GM12878 (cell line): ENCODE data around the gene ANO2. TPM values are rescaled to one million over a fixed set of nuclear protein-coding genes. Genes with fewer than 3 reads are reported as not detected.

Experiments used
- ATAC-seq: fragments of 200-7000 bp; cut with Tn5 transposase; 3 replicates; pipeline ENCODE4 v1.9.1; 2020; ENCODE audit warnings: mild to moderate bottlenecking, moderate library complexity
- BruUV-seq: library from RNA; stranded (reverse); fragments of 400-500 nt; replicated peaks from 2 replicates; lab custom pipeline; 2021; lab: Mats Ljungman, UMichigan
- CTCF ChIA-PET: fragments of 300-600 bp; sonication (Branson Sonifier 250); formaldehyde crosslinking; extraction: SDS; loops from one replicate; lab custom pipeline; 2021; ENCODE audit warnings: inconsistent platforms; lab: Yijun Ruan, JAX
- POLR2A ChIA-PET: fragments of 350-600 bp; formaldehyde crosslinking; extraction: SDS; loops from one replicate; lab custom pipeline; 2021; ENCODE audit warnings: inconsistent platforms; lab: Charles Lee
- RAD21 ChIA-PET: fragments of 300-600 bp; sonication (Branson Sonifier 250); formaldehyde crosslinking; loops from one replicate; lab custom pipeline; 2023; ENCODE audit warnings: antibody characterized with exemption; ENCODE audit not compliant: unreplicated experiment; lab: Charles Lee
- SMC1A ChIA-PET: fragments of 300-600 bp; sonication (Branson Sonifier 250); formaldehyde crosslinking; loops from one replicate; lab custom pipeline; 2023; ENCODE audit not compliant: unreplicated experiment, uncharacterized antibody; lab: Charles Lee
- DNase-seq: peaks from one replicate; pipeline ENCODE4 v3.0.0-alpha.2; 2011; ENCODE audit warnings: low read depth, low spot score
- FAIRE-seq: peaks from 3 replicates; lab custom pipeline; 2011; peaks lifted over from hg19 to GRCh38; lab: Jason Lieb, UNC
- H2AFZ ChIP-seq: 2 replicates; pipeline ENCODE4 v1.6.0; 2011; ENCODE audit warnings: low read depth, low read length, control low read depth; ENCODE audit not compliant: control insufficient read depth
- H3K27ac ChIP-seq: 2 replicates; pipeline ENCODE4 v1.5.1; 2011; ENCODE audit warnings: control low read depth; ENCODE audit not compliant: control insufficient read depth, insufficient read depth
- H3K27me3 ChIP-seq, 2 experiments: replicated peaks in 1 of 2; 2 replicates each; pipeline versions ENCODE4 v1.6.0 to v1.6.1; 2011; ENCODE audit warnings: low read length in 1 of 2; ENCODE audit not compliant: control insufficient read depth in 2 of 2, insufficient read depth in 2 of 2
- H3K36me3 ChIP-seq, 2 experiments: 2 replicates each; pipeline ENCODE4 v1.5.1; 2011; ENCODE audit warnings: low read length in 1 of 2; ENCODE audit not compliant: control insufficient read depth in 2 of 2, insufficient read depth in 2 of 2
- H3K4me1 ChIP-seq: 2 replicates; pipeline ENCODE4 v1.6.1; 2011; ENCODE audit warnings: mild to moderate bottlenecking, low read length, moderate library complexity, mixed read lengths; ENCODE audit not compliant: control insufficient read depth, insufficient read depth
- H3K4me2 ChIP-seq: 2 replicates; pipeline ENCODE4 v1.6.0; 2011; ENCODE audit warnings: control low read depth; ENCODE audit not compliant: control insufficient read depth, insufficient read depth
- H3K4me3 ChIP-seq: fragments of 200-600 bp; sonication (generic); 2 replicates; pipeline ENCODE4 v1.5.1; 2016
- H3K79me2 ChIP-seq: 2 replicates; pipeline ENCODE4 v1.6.0; 2011; ENCODE audit warnings: low read length; ENCODE audit not compliant: control insufficient read depth, insufficient read depth
- H3K9ac ChIP-seq: 2 replicates; pipeline ENCODE4 v1.8.0; 2011; ENCODE audit warnings: low read length, control low read depth, mixed read lengths; ENCODE audit not compliant: control insufficient read depth, insufficient read depth
- H3K9me3 ChIP-seq: replicated peaks from 3 replicates; pipeline ENCODE4 v1.5.1; 2011; ENCODE audit warnings: mild to moderate bottlenecking, low read length; ENCODE audit not compliant: control insufficient read depth, insufficient read depth
- H4K20me1 ChIP-seq: 2 replicates; pipeline ENCODE4 v1.6.0; 2011; ENCODE audit not compliant: control insufficient read depth, insufficient read depth
- CHD1 ChIP-seq: IDR thresholded peaks from 2 replicates; pipeline ENCODE4 v1.6.1; 2012; ENCODE audit warnings: low read depth, low read length, improper control_type of control experiment
- EED ChIP-seq: sonication (generic); IDR thresholded peaks from 2 replicates; pipeline ENCODE4 v1.6.1; 2016; ENCODE audit warnings: antibody characterized with exemption, low read depth
- IRF5 ChIP-seq: fragments of 450-650 bp; IDR thresholded peaks from 2 replicates; pipeline ENCODE4 v1.6.1; 2017; ENCODE audit warnings: borderline replicate concordance
- NBN ChIP-seq: fragments of 450-650 bp; IDR thresholded peaks from 2 replicates; pipeline ENCODE4 v1.6.1; 2016
- PRDM15 ChIP-seq: fragments of 450-650 bp; formaldehyde crosslinking; IDR thresholded peaks from 2 replicates; pipeline ENCODE4 v1.4.0; 2020; ENCODE audit warnings: mild to moderate bottlenecking, moderate library complexity
- RAD21 ChIP-seq: IDR thresholded peaks from 2 replicates; pipeline ENCODE4 v1.6.1; 2011; ENCODE audit warnings: mild to moderate bottlenecking, low read depth, low read length, moderate library complexity; ENCODE audit not compliant: insufficient read depth
- RBBP5 ChIP-seq: fragments of 200-600 bp; sonication (generic); conservative IDR thresholded peaks from 2 replicates; pipeline ENCODE4 v1.6.1; 2016
- RFX5 ChIP-seq: IDR thresholded peaks from 2 replicates; pipeline ENCODE4 v1.6.1; 2011; ENCODE audit warnings: low read depth, low read length, improper control_type of control experiment
- SMARCA5 ChIP-seq: fragments of 450-650 bp; IDR thresholded peaks from 2 replicates; pipeline ENCODE4 v1.6.1; 2017; ENCODE audit warnings: mild to moderate bottlenecking
- SMC3 ChIP-seq: IDR thresholded peaks from 2 replicates; pipeline ENCODE4 v1.6.1; 2011; ENCODE audit warnings: low read length, improper control_type of control experiment, borderline replicate concordance
- SPI1 ChIP-seq: IDR thresholded peaks from 2 replicates; pipeline ENCODE4 v1.6.1; 2011; ENCODE audit warnings: low read depth, mild to moderate bottlenecking, low read length, moderate library complexity, borderline replicate concordance; ENCODE audit not compliant: insufficient read depth
- STAT3 ChIP-seq: IDR thresholded peaks from 2 replicates; pipeline ENCODE4 v1.6.1; 2011; ENCODE audit warnings: low read depth, low read length, improper control_type of control experiment
- YY1 ChIP-seq: IDR thresholded peaks from 2 replicates; pipeline ENCODE4 v1.6.1; 2011; ENCODE audit warnings: low read depth, mild to moderate bottlenecking, low read length
- ZNF24 ChIP-seq: fragments of 450-650 bp; IDR thresholded peaks from 2 replicates; pipeline ENCODE4 v1.6.1; 2017; ENCODE audit warnings: antibody characterized with exemption, mild to moderate bottlenecking
- ZNF384 ChIP-seq: IDR thresholded peaks from 2 replicates; pipeline ENCODE4 v1.6.1; 2012; ENCODE audit warnings: low read depth, mild to moderate bottlenecking, low read length, improper control_type of control experiment, borderline replicate concordance
- WGBS: methylation state at CpG from one replicate; pipeline ENCODE4 v1.1.6; 2016; ENCODE audit warnings: low lambda C conversion rate; ENCODE audit not compliant: insufficient replicate concordance, insufficient coverage; ENCODE audit errors: missing lambda C conversion rate; 5-methylcytosine and 5-hydroxymethylcytosine counted together
- in situ Hi-C: fragments of 300-500 bp; cut with MboI; formaldehyde crosslinking; loops from 9 replicates; pipeline ENCODE4 v1.14.3; 2018; ENCODE audit warnings: mixed read lengths
- intact Hi-C: fragments of 100-400 bp; cut with micrococcal nuclease; formaldehyde crosslinking; loops from one replicate; pipeline ENCODE4 v1.14.2; 2022; ENCODE audit not compliant: unreplicated experiment
- polyA plus RNA-seq, 11 experiments: library from polyadenylated mRNA; depleted of rRNA in 4 of 11; unstranded in 6 of 11; stranded (reverse) in 5 of 11; fragments of >200 nt; fragmentation: Nextera tagmentation in 4 of 11; fragmentation: Illumina TruSeq in 1 of 11; extraction: Ambion mirVana in 4 of 11; extraction: Trizol in 1 of 11; gene quantifications; 1 replicate in 1 of 11; 2 replicates in 10 of 11; pipeline versions ENCODE4 v1.2.1 to v1.2.3, GENCODE V29; 2011 to 2016; ENCODE audit warnings: inconsistent platforms in 2 of 11, missing spikeins in 2 of 11, low read depth in 1 of 11
- total RNA-seq, 4 experiments: library from RNA; depleted of rRNA in 3 of 4; stranded (reverse); fragments of >200 nt in 3 of 4; fragmentation: Illumina TruSeq in 1 of 4; extraction: Trizol in 1 of 4; gene quantifications; 2 replicates each; pipeline versions ENCODE4 v1.2.1 to v1.2.3, GENCODE V29; 2013 to 2021
- TF ChIP-seq, protein P1 (sequence below), 3 experiments: IDR thresholded peaks in 2 of 3; conservative IDR thresholded peaks in 1 of 3; 2 replicates each; pipeline ENCODE4 v1.5.1; 2011; ENCODE audit warnings: low read depth in 3 of 3, low read length in 3 of 3, mild to moderate bottlenecking in 3 of 3, control low read depth in 2 of 3, moderate library complexity in 2 of 3, inconsistent platforms in 1 of 3, mixed read lengths in 1 of 3; ENCODE audit not compliant: control insufficient read depth in 2 of 3, insufficient read depth in 1 of 3; ENCODE audit errors: extremely low read depth in 1 of 3
- TF ChIP-seq, protein P2 (sequence below): fragments of 450-650 bp; IDR thresholded peaks from 2 replicates; pipeline ENCODE4 v1.6.1; 2014; ENCODE audit warnings: mild to moderate bottlenecking

The ANO2 gene
- total and polyA plus RNA-seq, 10 of the 15 experiments (the other 5 are each of a cell fraction or from before 2014, with no cell fraction given), result not detected

GRCh38 chr12:5745251-5745888 lies 199.7 kb downstream of the ANO2 start:
- FAIRE-seq, result no peak
- no peaks in the 10 kb centered on the region for H4K20me1 ChIP-seq
- H3K79me2 ChIP-seq, result no peaks in the 10 kb centered on the region
- no peaks in the 10 kb centered on the region for H3K4me1 ChIP-seq
- WGBS, result 14% methylated on average over 6 of the region's 6 CpGs
- H3K9ac ChIP-seq, result no peak overlapping the region
- H3K27ac ChIP-seq, result no peak overlapping the region
- peaks cover 0 to 2% of the 10 kb centered on the region in 2 experiments; a peak in 1 of 4 replicates for H3K27me3 ChIP-seq
- no peak overlapping the region for H2AFZ ChIP-seq
- intact Hi-C loops, result no loop called here
- H3K4me2 ChIP-seq, result no peak overlapping the region
- no peaks in the 10 kb centered on the region for H3K36me3 ChIP-seq
- H3K9me3 ChIP-seq, result no peaks in the 10 kb centered on the region
- peak; percentile 92 for ATAC-seq
- in situ Hi-C loops, result no loop called here
- ChIA-PET POLR2A (no interaction called here), SMC1A (interaction anchor here (0.5 to 1.0 kb wide), 5 partner anchors 10 to 337 kb away, joined by 3 to 5 read pairs (median 3); no protein-coding TSS in a partner anchor), RAD21 (interaction anchor here (1.2 to 1.5 kb wide), 2 partner anchors 24 to 51 kb away, joined by 3 read pairs; no protein-coding TSS in a partner anchor), CTCF (interaction anchor here (0.6 to 3.4 kb wide), 25 partner anchors 8 to 294 kb away, joined by 3 to 26 read pairs (median 4); no protein-coding TSS in a partner anchor)
- H3K4me3 ChIP-seq, result no peak overlapping the region
- BruUV-seq, result no TSS peak
- no peak for DNase-seq
- no peak for TF ChIP-seq ZNF384
- no peak for TF ChIP-seq RBBP5
- TF ChIP-seq SMC3, result peak; percentile 59
- TF ChIP-seq ZNF24, result no peak
- TF ChIP-seq RFX5, result no peak
- TF ChIP-seq, protein P1, sequence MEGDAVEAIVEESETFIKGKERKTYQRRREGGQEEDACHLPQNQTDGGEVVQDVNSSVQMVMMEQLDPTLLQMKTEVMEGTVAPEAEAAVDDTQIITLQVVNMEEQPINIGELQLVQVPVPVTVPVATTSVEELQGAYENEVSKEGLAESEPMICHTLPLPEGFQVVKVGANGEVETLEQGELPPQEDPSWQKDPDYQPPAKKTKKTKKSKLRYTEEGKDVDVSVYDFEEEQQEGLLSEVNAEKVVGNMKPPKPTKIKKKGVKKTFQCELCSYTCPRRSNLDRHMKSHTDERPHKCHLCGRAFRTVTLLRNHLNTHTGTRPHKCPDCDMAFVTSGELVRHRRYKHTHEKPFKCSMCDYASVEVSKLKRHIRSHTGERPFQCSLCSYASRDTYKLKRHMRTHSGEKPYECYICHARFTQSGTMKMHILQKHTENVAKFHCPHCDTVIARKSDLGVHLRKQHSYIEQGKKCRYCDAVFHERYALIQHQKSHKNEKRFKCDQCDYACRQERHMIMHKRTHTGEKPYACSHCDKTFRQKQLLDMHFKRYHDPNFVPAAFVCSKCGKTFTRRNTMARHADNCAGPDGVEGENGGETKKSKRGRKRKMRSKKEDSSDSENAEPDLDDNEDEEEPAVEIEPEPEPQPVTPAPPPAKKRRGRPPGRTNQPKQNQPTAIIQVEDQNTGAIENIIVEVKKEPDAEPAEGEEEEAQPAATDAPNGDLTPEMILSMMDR (IDR thresholded peaks at IDR 0.05 in 2 of 3, conservative IDR thresholded peaks at IDR 0.05 in 1 of 3; ENCODE audit: control insufficient read depth in 2 of 3, extremely low read depth in 1 of 3, insufficient read depth in 1 of 3, low read depth in 3 of 3, low read length in 3 of 3), result peak; percentile 67 to 88 (median 67)
- no peak for TF ChIP-seq SMARCA5
- no peak for TF ChIP-seq SPI1
- TF ChIP-seq STAT3, result no peak
- no peak for TF ChIP-seq EED
- no peak for TF ChIP-seq PRDM15 (CRISPR knock-in tag)
- TF ChIP-seq, protein P2, sequence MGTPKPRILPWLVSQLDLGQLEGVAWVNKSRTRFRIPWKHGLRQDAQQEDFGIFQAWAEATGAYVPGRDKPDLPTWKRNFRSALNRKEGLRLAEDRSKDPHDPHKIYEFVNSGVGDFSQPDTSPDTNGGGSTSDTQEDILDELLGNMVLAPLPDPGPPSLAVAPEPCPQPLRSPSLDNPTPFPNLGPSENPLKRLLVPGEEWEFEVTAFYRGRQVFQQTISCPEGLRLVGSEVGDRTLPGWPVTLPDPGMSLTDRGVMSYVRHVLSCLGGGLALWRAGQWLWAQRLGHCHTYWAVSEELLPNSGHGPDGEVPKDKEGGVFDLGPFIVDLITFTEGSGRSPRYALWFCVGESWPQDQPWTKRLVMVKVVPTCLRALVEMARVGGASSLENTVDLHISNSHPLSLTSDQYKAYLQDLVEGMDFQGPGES, result no peak
- TF ChIP-seq CHD1, result no peak
- TF ChIP-seq NBN, result no peak
- no peak for TF ChIP-seq IRF5
- peak; percentile 33; the same call in 1 of the 2 replicates for TF ChIP-seq RAD21
- no peak for TF ChIP-seq YY1
